ENCODE results near the gene COL20A1. TPM values are rescaled to one million over a fixed set of nuclear protein-coding genes. Genes with fewer than 3 reads are reported as not detected.

Gene COL20A1
- total RNA-seq, 1 donor from 2014 or later, result 0.25 TPM

- TF ChIP-seq CTCF (IDR thresholded peaks at IDR 0.05; ENCODE audit: unreplicated experiment), result no peak
- Mint-ChIP-seq H3K36me3 (no peaks in the 10 kb centered on the region), H3K27me3 (ENCODE audit: low read depth) (peaks cover 12% of the 10 kb centered on the region), H3K9me3 (no peaks in the 10 kb centered on the region), H3K4me1 (peaks cover 3% of the 10 kb centered on the region), H3K27ac (no peak overlapping the region), H3K4me3 (no peak overlapping the region)
- DNase-seq (ENCODE audit: low spot score in 2 of 2, unreplicated experiment in 2 of 2), result no peak
These were observed 14.7 kb downstream of the COL20A1 start for GRCh38 chr20:63307538-63308217.

DNA sequence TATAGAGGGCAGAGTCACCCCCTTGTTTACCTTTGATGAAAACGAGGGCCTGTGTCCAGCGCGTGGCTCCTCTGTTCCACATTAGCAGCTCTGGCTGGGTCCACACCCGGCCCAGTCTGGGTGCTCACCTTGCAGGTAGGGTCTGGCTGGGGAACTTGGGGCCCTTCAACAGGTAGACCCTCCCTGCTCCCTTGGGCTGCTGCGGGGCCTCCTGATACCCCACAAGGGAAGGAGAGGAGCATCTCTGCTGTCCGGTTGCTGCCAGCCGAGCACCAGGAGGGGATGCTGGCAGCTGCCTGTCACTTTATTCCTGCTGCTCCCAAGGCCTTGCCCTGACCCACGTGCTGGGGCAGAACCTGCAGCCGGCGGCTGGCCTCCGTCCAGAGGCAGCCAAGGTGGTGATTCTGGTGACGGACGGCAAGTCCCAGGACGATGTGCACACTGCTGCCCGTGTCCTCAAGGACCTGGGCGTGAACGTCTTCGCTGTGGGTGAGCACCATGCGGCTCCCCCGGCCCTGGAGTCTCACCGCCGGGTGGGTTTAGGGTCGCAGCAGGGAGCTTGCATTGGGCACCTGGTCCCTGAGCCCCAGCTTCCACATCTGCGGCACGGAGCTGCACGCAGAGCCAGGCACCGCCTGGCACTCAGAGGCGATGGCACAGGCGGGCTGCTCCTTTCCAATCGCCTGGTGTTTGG is 15.4 kb downstream of the COL20A1 start:
- Mint-ChIP-seq H3K36me3 (no peaks in the 10 kb centered on the region), H3K27me3 (ENCODE audit: low read depth) (peaks cover 8% of the 10 kb centered on the region), H3K4me1 (peaks cover 3% of the 10 kb centered on the region), H3K27ac (no peak overlapping the region), H3K4me3 (no peak overlapping the region), H3K9me3 (no peaks in the 10 kb centered on the region)
- no peak for TF ChIP-seq CTCF (IDR thresholded peaks at IDR 0.05; ENCODE audit: unreplicated experiment)
- DNase-seq (ENCODE audit: low spot score in 2 of 2, unreplicated experiment in 2 of 2), result no peak

GRCh38 chr20:63309261-63310071 is 16.5 kb downstream of the COL20A1 start:
- Mint-ChIP-seq H3K9me3 (no peaks in the 10 kb centered on the region), H3K27ac (no peak overlapping the region), H3K27me3 (ENCODE audit: low read depth) (peaks cover 8% of the 10 kb centered on the region), H3K4me3 (no peak overlapping the region), H3K4me1 (peaks cover 3% of the 10 kb centered on the region), H3K36me3 (no peaks in the 10 kb centered on the region)
- TF ChIP-seq CTCF (IDR thresholded peaks at IDR 0.05; ENCODE audit: unreplicated experiment), result peak; percentile 93
- DNase-seq (ENCODE audit: low spot score in 2 of 2, unreplicated experiment in 2 of 2), result peak; percentile 50 to 79

DNA sequence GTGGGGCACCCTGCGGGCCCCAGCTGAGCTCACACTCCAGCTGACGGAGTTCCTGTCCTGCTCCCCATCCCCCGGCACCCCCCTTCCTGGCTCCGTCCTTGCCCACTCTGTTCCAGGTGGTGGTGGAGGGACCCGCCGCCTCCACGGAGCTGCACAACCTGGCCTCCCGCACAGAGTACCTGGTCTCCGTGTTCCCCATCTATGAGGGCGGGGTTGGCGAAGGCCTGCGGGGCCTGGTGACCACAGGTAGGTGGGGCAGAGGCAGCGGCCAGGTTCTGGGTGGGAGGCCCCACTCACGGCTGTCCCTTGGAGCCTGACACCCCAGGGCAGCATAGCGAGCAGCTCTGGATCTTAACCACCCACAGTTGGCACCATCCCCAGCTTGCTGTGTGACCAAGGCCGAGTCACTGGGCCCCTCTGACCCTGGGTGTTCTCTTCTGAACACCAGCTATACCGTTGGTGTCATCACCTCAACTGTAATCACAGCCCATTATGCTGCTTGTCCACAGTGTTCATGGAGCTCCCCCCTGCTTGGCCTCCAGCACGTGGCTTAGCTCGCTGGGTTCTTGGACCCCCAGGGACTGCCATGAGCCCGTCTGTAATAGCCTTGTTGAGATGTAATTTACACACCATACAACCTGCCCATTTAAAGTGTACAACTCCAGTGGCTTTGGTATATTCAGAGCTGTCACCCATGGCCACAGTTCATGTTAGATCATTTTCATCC is 17.4 kb downstream of the COL20A1 start:
- H3K27ac Mint-ChIP-seq, result no peak overlapping the region

More for the DNA sequence above, 17.4 kb downstream of the COL20A1 start:
- no peak for TF ChIP-seq CTCF (IDR thresholded peaks at IDR 0.05; ENCODE audit: unreplicated experiment)
- Mint-ChIP-seq H3K27me3 (ENCODE audit: low read depth) (no peaks in the 10 kb centered on the region), H3K36me3 (no peaks in the 10 kb centered on the region), H3K4me1 (peaks cover 3% of the 10 kb centered on the region), H3K9me3 (no peaks in the 10 kb centered on the region), H3K4me3 (no peak overlapping the region)
- no peak for DNase-seq (ENCODE audit: low spot score in 2 of 2, unreplicated experiment in 2 of 2)
